Subcutaneous adipose tissue (tissue), 4 donors: ENCODE measurements around the gene PARVB. TPM values are rescaled to one million over a fixed set of nuclear protein-coding genes. Genes with fewer than 3 reads are reported as not detected.

Experiments
- CTCF ChIP-seq: fragments of 450-650 bp; IDR thresholded peaks from one replicate; pipeline ENCODE4 v1.5.1; 2016; ENCODE audit warnings: low read depth, mild to moderate bottlenecking, control low read depth, antibody characterized with exemption, moderate library complexity
- total RNA-seq, 4 donors: library from RNA; depleted of rRNA; stranded (reverse); fragments of >200 nt; gene quantifications; one replicate each; pipeline ENCODE4 v1.1.0, GENCODE V29; 2016

Gene PARVB
- total RNA-seq, 4 donors from 2014 or later, result 47.8 to 175 (median 52.8) TPM

DNA sequence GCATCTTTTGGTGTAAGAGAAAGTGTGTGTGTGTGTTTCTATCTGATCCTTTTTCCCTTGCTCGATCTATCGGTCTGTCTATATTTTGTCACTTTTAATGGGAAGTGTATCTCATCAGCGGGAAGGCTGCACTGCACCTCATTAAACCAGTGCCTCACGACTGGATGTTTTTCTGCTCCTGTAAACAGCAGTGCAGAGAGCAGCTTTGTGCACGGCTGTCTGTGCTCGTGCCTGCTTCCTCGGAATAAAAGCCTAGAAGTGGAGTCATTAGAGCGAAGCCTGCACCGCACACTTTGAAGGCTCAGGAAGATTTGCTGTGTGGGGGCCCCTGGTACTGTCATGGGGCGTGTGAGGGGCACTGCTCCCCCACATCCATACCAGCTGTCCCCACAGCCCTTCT lies 129.6 kb downstream of the PARVB start:
- no peak for TF ChIP-seq CTCF

DNA sequence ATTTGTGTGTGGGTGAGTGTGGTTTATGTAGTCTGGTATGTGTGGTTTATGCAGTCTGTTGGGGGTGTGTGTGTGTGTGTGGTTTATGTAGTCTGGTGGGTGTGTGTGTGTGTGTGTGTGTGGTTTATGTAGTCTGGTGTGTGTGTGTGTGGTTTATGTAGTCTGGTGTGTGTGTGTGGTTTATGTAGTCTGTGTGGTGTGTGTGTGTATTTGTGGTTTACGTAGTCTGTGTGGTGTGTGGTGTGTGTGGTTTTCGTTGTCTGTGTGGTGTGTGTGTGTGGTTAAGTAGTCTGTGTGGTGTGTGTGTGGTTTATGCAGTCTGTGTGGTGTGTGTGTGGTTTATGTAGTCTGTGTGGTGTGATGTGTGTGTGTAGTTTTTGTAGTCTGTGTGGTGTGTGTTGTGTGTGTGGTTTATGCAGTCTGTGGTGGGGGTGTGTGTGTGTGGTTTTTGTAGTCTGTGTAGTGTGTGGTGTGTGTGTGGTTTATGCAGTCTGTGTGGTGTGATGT lies 130.4 kb downstream of the PARVB start:
- no peak for TF ChIP-seq CTCF

DNA sequence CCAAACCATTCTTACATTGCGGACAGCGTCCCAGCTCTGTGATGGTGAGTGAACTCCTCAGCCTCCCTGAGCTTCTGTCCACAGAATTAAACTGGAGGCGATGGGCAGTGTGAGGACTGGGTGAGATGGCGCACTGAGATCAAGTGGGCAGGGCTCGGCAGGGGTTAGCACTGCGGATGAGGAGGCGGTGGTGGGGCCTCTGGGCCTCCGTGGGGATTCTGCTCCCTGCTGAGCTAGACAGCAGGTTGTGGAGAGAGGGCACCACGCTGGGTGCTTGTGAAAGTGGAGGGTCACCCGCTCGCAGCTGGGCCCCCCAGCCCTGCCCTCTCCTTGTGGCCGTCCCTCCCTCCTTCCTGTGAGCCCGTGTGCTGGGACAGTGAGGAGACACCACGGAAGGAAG lies 131.0 kb downstream of the PARVB start:
- no peak for TF ChIP-seq CTCF

- no peak for TF ChIP-seq CTCF
These were observed 134.0 kb downstream of the PARVB start for GRCh38 chr22:44157916-44158618.

DNA sequence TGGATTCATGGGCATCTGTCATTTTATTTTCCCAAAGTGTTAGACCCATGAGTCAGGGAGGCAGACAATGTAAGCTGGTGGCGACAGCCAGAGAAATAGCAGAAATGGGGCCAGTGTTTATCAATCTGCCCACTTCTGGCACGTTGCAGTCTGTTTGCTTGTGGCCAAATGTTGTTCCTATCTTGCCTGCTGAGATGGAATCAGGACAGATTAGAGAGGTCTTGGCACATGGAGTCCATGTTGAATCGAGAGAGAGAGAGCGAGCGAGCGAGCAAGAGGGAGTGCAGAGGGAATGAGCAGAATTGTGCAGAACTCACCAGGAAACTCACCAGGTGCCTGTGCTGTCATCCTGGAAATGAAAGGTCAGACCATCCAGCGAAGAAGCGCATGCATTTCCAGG lies 134.7 kb downstream of the PARVB start:
- TF ChIP-seq CTCF, result no peak

DNA sequence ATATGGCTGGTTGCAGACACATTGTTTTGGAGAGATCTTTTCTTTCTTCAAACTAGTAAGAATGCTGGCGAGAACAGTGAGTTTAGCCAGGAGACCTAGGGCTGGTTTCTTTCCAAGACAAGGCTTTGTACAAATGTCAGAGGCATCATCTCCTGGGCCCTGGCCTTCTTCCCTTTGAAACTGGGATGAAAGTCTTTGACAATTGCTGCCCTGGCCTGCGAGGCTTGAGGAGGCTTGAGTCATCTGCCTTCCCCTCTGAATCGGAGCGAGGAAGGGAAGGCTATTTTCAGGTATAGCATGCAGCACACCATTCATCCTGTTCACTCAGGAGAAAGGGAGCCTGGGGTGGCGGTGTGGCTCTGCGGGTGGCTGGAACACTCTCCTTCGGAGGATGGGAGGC lies 135.1 kb downstream of the PARVB start:
- TF ChIP-seq CTCF, result no peak

DNA sequence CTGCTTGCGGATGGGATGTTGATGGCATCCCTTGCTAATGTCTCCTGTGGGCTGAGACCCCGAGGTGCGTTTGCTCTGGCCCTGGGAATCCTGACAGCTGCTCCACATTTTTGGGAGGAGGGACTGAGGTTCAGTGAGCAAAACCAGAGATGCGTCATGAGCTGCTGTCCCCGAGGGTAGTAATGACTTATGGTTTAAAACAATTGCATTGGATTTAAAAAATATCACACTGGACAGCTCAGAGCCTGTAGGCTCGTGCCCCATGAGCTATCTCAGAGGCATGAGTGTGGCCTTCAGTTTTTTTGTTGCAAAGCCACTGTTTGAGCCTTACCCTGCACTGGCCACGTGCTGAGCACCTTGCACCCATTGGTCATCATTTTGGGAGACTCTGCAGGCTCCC lies 135.7 kb downstream of the PARVB start:
- no peak for TF ChIP-seq CTCF
